ENCODE data around the gene PDE10A. TPM values are rescaled to one million over a fixed set of nuclear protein-coding genes. Genes with fewer than 3 reads are reported as not detected.

PDE10A gene
- total and polyA plus RNA-seq, 9 of the 15 experiments (the other 6 are each of a cell fraction or from before 2014, with no cell fraction given), result 0.04 TPM; not detected in 8

DNA sequence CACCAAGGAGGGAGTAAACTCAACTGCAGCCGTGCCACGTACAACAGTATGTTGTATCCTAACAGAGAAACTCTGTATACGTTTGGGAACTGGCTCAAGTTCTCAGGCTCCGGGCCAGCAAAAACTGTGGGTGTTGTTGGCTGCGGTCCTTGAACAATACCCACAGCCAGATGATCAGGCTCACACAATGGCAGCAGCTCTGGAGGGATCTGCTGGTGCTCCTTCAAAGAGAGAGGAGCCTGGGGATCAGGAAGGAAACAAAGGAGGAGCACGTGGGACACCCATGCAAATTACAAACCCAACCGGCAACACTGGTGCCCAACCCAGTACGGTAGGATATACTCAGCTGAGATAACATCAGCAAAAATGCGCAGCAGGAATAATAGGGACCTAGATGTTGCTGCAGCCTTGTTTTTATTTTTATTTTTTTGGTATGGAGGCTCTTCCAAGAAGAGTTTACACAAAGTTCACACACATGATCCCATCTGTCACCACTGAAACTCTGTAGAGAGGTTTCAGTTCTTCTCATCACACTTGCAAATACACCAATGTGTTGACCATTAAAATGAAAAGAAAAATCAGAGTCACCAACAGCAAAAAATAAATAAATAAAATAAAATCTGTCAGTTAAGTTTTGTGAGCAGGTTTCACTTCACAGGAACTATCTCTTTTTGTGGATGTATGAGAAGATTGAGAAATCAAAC, 41.2 kb upstream of the PDE10A start (continued):
- TF ChIP-seq, protein P1, sequence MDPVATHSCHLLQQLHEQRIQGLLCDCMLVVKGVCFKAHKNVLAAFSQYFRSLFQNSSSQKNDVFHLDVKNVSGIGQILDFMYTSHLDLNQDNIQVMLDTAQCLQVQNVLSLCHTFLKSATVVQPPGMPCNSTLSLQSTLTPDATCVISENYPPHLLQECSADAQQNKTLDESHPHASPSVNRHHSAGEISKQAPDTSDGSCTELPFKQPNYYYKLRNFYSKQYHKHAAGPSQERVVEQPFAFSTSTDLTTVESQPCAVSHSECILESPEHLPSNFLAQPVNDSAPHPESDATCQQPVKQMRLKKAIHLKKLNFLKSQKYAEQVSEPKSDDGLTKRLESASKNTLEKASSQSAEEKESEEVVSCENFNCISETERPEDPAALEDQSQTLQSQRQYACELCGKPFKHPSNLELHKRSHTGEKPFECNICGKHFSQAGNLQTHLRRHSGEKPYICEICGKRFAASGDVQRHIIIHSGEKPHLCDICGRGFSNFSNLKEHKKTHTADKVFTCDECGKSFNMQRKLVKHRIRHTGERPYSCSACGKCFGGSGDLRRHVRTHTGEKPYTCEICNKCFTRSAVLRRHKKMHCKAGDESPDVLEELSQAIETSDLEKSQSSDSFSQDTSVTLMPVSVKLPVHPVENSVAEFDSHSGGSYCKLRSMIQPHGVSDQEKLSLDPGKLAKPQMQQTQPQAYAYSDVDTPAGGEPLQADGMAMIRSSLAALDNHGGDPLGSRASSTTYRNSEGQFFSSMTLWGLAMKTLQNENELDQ (CRISPR knock-in tag; IDR thresholded peaks at IDR 0.05; ENCODE audit: borderline replicate concordance), result no peak
- TF ChIP-seq TAF9B (IDR thresholded peaks at IDR 0.05; ENCODE audit: partially characterized antibody), result no peak
- TF ChIP-seq, protein P2, sequence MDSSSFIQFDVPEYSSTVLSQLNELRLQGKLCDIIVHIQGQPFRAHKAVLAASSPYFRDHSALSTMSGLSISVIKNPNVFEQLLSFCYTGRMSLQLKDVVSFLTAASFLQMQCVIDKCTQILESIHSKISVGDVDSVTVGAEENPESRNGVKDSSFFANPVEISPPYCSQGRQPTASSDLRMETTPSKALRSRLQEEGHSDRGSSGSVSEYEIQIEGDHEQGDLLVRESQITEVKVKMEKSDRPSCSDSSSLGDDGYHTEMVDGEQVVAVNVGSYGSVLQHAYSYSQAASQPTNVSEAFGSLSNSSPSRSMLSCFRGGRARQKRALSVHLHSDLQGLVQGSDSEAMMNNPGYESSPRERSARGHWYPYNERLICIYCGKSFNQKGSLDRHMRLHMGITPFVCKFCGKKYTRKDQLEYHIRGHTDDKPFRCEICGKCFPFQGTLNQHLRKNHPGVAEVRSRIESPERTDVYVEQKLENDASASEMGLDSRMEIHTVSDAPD (CRISPR knock-in tag; IDR thresholded peaks at IDR 0.05), result no peak

DNA sequence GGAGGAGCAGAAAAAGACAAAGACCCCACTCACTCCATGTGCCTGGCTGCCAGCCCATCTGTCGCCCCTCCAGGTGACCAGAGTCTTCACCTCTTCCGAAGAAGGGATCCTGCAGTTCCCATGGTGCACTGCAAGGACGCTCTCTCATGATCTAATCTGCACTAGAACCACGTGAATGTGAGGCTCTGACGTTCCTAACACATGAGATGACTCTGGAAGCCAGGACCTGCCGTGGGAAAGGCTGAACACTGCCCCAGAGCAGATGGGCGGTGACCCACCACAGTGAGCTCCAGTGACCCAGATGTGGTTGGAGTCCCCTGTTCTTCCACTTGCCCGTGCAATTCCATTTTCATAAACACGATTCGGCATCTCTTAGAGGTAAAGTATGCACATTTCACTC, 39.6 kb upstream of the PDE10A start:
- ChIA-PET POLR2A (no interaction called here), CTCF (ENCODE audit: low intra/inter-chr PET ratio) (interaction anchor here (0.6 kb wide), 1 partner anchor 249 kb away, joined by 3 read pairs; no protein-coding TSS in a partner anchor)
- intact Hi-C loops (cut with micrococcal nuclease), result no loop called here
- no peaks in the 10 kb centered on the region for H3K79me2 ChIP-seq (ENCODE audit: control insufficient read depth, insufficient read depth, low read length)
- H2AFZ ChIP-seq (ENCODE audit: low read depth, low read length), result no peak overlapping the region
- no peak overlapping the region for H3K27ac ChIP-seq (ENCODE audit: extremely low read depth, low read depth, low read length)
- 0 out of 2 replicates have a peak, but pooled peaks cover 2% of the 10 kb centered on the region for H4K20me1 ChIP-seq (replicated peaks; ENCODE audit: control insufficient read depth, insufficient read depth, low read length)
- H3K9ac ChIP-seq (ENCODE audit: insufficient read depth in 1 of 2, low read depth in 2 of 2, low read length in 2 of 2), result no peak overlapping the region
- ATAC-seq, result no peak
- no peak for FAIRE-seq
- H3K4me2 ChIP-seq (ENCODE audit: insufficient read depth, low read length), result no peak overlapping the region
- WGBS (ENCODE audit: insufficient coverage, low coverage, missing lambda C conversion rate), result 2% methylated on average over 10 of the region's 10 CpGs
- in situ Hi-C loops (cut with MboI), result no loop called here
- BruUV-seq (replicated peaks), result no TSS peak
- no peaks in the 10 kb centered on the region for H3K9me3 ChIP-seq (replicated peaks; ENCODE audit: control insufficient read depth, insufficient read depth, low read depth, low read length)
- peaks cover 2 to 21% of the 10 kb centered on the region in 2 experiments; a peak in 3 of 5 replicates for H3K27me3 ChIP-seq (ENCODE audit: control insufficient read depth in 2 of 2, insufficient read depth in 2 of 2, low read length in 2 of 2)
- H3K36me3 ChIP-seq (ENCODE audit: control insufficient read depth, insufficient read depth, low read length), result no peaks in the 10 kb centered on the region
- DNase-seq (ENCODE audit: extremely low read depth in 1 of 4, low spot score in 3 of 4), result no peak
- no peaks in the 10 kb centered on the region for H3K9me1 ChIP-seq (ENCODE audit: control insufficient read depth, insufficient read depth, low read length)
- no peak overlapping the region for H3K4me3 ChIP-seq
- no peaks in the 10 kb centered on the region for H3K4me1 ChIP-seq (replicated peaks in 1 of 2; ENCODE audit: control insufficient read depth in 2 of 2, insufficient read depth in 2 of 2, low read length in 2 of 2)
- no peak for TF ChIP-seq BCOR (IDR thresholded peaks at IDR 0.05)
- TF ChIP-seq KDM5B (IDR thresholded peaks at IDR 0.05; ENCODE audit: insufficient replicate concordance, low read depth, low read length), result no peak
- no peak for TF ChIP-seq ZNF586 (CRISPR knock-in tag; conservative IDR thresholded peaks at IDR 0.05)
- no peak for TF ChIP-seq ZNF431 (CRISPR knock-in tag; IDR thresholded peaks at IDR 0.05)
- no peak for TF ChIP-seq TRIM28 (IDR thresholded peaks at IDR 0.05)
- no peak for TF ChIP-seq ZFP1 (CRISPR knock-in tag; IDR thresholded peaks at IDR 0.05)
- TF ChIP-seq FUS (optimal IDR thresholded peaks at IDR 0.05; ENCODE audit: low read depth, low read length), result no peak
- no peak for TF ChIP-seq NFRKB (IDR thresholded peaks at IDR 0.05; ENCODE audit: low read depth)
- no peak for TF ChIP-seq SREBF2 (CRISPR knock-in tag; IDR thresholded peaks at IDR 0.05)
- TF ChIP-seq ILF3 (IDR thresholded peaks at IDR 0.05; ENCODE audit: borderline replicate concordance), result no peak
- no peak for TF ChIP-seq ZNF175 (CRISPR knock-in tag; IDR thresholded peaks at IDR 0.05; ENCODE audit: low read depth)
- TF ChIP-seq ZBTB1 (CRISPR knock-in tag; IDR thresholded peaks at IDR 0.05; ENCODE audit: borderline replicate concordance, low read depth), result no peak
- TF ChIP-seq SIX5 (IDR thresholded peaks at IDR 0.05; ENCODE audit: borderline replicate concordance in 1 of 2, insufficient read depth in 1 of 2, low read depth in 1 of 2, low read length in 2 of 2), result no peak
- TF ChIP-seq TAF15 (IDR thresholded peaks at IDR 0.05; ENCODE audit: low read depth, low read length), result no peak
